Pancreas (tissue), 10 donors: Measurements from ENCODE around the gene PGM3. TPM values are rescaled to one million over a fixed set of nuclear protein-coding genes. Genes with fewer than 3 reads are reported as not detected.

Experiments used
- ATAC-seq, 4 donors: fragments of 200-7000 bp; cut with Tn5 transposase; one replicate each; pipeline versions ENCODE4 v1.8.0 to v1.9.1; 2020; ENCODE audit warnings: mild to moderate bottlenecking in 4 of 4, moderate library complexity in 4 of 4
- DNase-seq, 6 donors: peaks; one replicate each; pipeline ENCODE4 v3.0.0-alpha.2; 2020
- FAIRE-seq: peaks from 2 replicates; lab custom pipeline; 2012; peaks lifted over from hg19 to GRCh38; lab: Jason Lieb, UNC
- H3K27ac ChIP-seq, 4 donors: fragments of 200-600 bp; sonication (generic); 1 replicate in 3 of 4; 2 replicates in 1 of 4; pipeline versions ENCODE4 v1.5.0 to v1.8.0; 2020
- H3K27me3 ChIP-seq, 4 donors: fragments of 200-600 bp; one replicate each; pipeline ENCODE4 v1.8.0; 2021
- H3K36me3 ChIP-seq, 3 donors: fragments of 200-600 bp; sonication (generic) in 1 of 3; one replicate each; pipeline versions ENCODE4 v1.5.0 to v1.8.0; 2020 to 2021
- H3K4me1 ChIP-seq, 3 donors: fragments of 200-600 bp; one replicate each; pipeline ENCODE4 v1.8.0; 2021
- H3K4me3 ChIP-seq, 4 donors: fragments of 200-600 bp; sonication (generic) in 2 of 4; one replicate each; pipeline versions ENCODE4 v1.5.0 to v1.8.0; 2020 to 2021
- H3K9me3 ChIP-seq, 4 donors: fragments of 200-600 bp; one replicate each; pipeline ENCODE4 v1.8.0; 2021
- WGBS, 2 donors: extraction: QIAGEN DNeasy Blood & Tissue Kit; methylation state at CpG; one replicate each; pipeline ENCODE4 v1.1.7; 2013; 5-methylcytosine and 5-hydroxymethylcytosine counted together
- intact Hi-C, 3 donors: fragments of 100-400 bp; cut with DNase I; formaldehyde crosslinking; loops; one replicate each; pipeline versions ENCODE4 v1.11.1 to v1.14.2; 2022
- polyA plus RNA-seq, 2 donors: library from polyadenylated mRNA; stranded (reverse); fragments of 200-250 nt; gene quantifications; one replicate each; pipeline ENCODE4 v1.2.3, GENCODE V29; 2013
- total RNA-seq, 6 donors: library from RNA; stranded (reverse); fragmentation: NEBNext Ultra II Directional in 4 of 6; extraction: Animal tissue kit (Norgen Biotek cat#: 25700) in 4 of 6; gene quantifications; one replicate each; pipeline versions ENCODE4 v1.2.1 to v1.2.4, GENCODE V29; 2021 to 2023
- TF ChIP-seq, protein P1 (sequence below), 4 donors: fragments of 200-600 bp; sonication (generic) in 3 of 4; IDR thresholded peaks; one replicate each; pipeline versions ENCODE4 v1.5.0 to v1.8.0; 2021; ENCODE audit warnings: antibody characterized with exemption in 4 of 4
- donor health status: healthy with polysubstance abuse.
- donor health status: DM: no; HTN: no; CAD: no; lungs with moderate emphysema.
- donor health status: DM: no; HTN: no; CAD: no.
- donor health status: control.
- donor health status: control.
- donor health status: Bipolar disorder and iron deficiency.
- donor health status: DM: yes; HTN: yes; CAD: no.
- donor health status: DM: no; HTN: no; CAD: no.
- donor health status: DM: no; HTN: no; CAD: no.
- donor health status: DM: yes; HTN: yes; CAD: no.

The PGM3 gene
- total and polyA plus RNA-seq, 8 donors = 14.2 to 67.6 (median 49.7) TPM

DNA sequence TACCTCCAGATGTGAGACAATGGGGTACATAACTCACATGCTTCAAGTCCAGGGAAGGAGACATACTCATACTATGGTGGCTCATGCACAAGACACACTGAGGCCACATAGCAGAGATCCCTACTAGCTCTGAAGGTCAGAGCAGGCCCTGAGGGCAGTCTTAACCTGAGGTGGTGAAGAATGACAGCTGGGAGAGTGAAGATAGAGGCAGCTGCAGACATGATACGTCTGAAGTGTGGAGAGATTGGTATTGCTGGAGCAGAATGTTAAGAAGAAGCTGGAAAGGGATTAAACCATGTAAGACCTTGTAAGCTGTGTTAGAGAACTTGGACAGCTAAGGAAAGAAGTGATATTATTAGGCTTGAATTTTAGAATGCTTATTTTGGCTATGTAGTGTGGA lies 32.9 kb downstream of the PGM3 start:
- Histone ChIP-seq H3K27me3 (no peaks in the 10 kb centered on the region), H3K27ac (no peak overlapping the region), H3K36me3 (peaks cover 0 to 40% (median 3%) of the 10 kb centered on the region in 3 donors), H3K4me1 (no peaks in the 10 kb centered on the region), H3K9me3 (no peaks in the 10 kb centered on the region), H3K4me3 (no peak overlapping the region)
- DNase-seq (no peak), ATAC-seq (no peak), FAIRE-seq (no peak)
- intact Hi-C loops = no loop called here
- WGBS, 2 donors = 70 to 72% methylated on average over 1 of the region's 1 CpG
- TF ChIP-seq, protein P1, sequence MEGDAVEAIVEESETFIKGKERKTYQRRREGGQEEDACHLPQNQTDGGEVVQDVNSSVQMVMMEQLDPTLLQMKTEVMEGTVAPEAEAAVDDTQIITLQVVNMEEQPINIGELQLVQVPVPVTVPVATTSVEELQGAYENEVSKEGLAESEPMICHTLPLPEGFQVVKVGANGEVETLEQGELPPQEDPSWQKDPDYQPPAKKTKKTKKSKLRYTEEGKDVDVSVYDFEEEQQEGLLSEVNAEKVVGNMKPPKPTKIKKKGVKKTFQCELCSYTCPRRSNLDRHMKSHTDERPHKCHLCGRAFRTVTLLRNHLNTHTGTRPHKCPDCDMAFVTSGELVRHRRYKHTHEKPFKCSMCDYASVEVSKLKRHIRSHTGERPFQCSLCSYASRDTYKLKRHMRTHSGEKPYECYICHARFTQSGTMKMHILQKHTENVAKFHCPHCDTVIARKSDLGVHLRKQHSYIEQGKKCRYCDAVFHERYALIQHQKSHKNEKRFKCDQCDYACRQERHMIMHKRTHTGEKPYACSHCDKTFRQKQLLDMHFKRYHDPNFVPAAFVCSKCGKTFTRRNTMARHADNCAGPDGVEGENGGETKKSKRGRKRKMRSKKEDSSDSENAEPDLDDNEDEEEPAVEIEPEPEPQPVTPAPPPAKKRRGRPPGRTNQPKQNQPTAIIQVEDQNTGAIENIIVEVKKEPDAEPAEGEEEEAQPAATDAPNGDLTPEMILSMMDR (IDR thresholded peaks at IDR 0.05) = no peak

DNA sequence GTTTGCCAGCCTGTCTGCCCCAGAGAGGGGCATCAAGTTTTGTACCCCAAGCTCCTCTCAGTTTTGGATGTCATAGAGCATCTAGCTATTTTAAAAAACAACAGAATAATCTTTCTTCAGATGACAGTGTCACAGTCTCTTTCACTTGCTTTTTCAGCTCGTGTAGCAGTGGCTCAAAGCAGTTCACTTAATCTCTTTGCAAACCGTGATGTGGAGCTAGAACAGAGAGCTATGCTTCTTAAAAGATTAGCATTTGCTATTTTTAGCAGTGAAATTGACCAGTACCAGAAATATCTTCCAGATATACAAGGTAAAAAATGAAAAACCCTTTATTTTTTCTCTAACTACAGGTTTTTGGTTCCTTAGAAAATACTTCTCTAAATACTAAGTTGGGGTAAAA lies 37.3 kb downstream of the PGM3 start:
- no peaks in the 10 kb centered on the region for H3K4me1 ChIP-seq
- peaks cover 0 to 71% (median 7%) of the 10 kb centered on the region in 3 donors for H3K36me3 ChIP-seq
- intact Hi-C loops = no loop called here
- no peak overlapping the region for H3K27ac ChIP-seq
- no peaks in the 10 kb centered on the region for H3K9me3 ChIP-seq
- TF ChIP-seq, protein P1 (IDR thresholded peaks at IDR 0.05) = no peak
- H3K4me3 ChIP-seq = no peak overlapping the region
- WGBS, 2 donors = 43 to 51% methylated on average over 2 of the region's 2 CpGs
- H3K27me3 ChIP-seq = no peaks in the 10 kb centered on the region
- DNase-seq = no peak
- no peak for ATAC-seq
- FAIRE-seq = no peak

DNA sequence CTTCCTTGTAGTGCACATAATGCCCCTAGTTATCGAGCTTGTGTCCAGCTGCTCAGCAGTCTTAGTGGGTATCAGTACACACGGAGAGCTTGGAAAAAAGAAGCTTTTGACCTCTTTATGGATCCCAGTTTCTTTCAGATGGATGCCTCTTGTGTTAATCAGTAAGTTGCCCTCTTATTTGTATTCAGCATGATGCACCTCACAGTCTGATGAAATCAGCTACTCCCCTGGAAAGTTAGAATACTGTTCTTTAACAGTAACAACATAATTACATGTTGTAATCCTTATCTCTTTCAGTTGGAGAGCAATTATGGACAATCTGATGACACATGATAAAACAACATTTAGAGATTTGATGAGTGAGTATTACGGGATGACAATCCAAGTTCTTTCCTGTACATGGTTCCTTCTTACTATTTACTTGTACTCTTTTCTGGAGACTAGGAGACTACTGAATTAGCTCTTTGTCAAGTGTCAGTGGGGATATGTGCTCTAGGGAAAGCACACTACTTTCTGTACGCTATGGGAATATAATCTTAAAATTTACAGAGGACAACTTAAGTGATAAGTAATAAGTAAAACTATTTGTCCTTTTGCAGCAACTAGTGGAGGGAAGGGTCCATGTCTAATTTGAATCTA lies 39.1 kb downstream of the PGM3 start:
- WGBS, 2 donors = 76 to 84% methylated on average over 4 of the region's 4 CpGs
- Histone ChIP-seq H3K36me3 (peaks cover 0 to 56% (median 4%) of the 10 kb centered on the region in 3 donors), H3K4me1 (no peaks in the 10 kb centered on the region), H3K9me3 (no peaks in the 10 kb centered on the region), H3K27me3 (no peaks in the 10 kb centered on the region), H3K4me3 (no peak overlapping the region), H3K27ac (no peak overlapping the region)
- ATAC-seq (no peak), DNase-seq (no peak), FAIRE-seq (no peak)
- TF ChIP-seq, protein P1 (IDR thresholded peaks at IDR 0.05) = no peak
- intact Hi-C loops = no loop called here

DNA sequence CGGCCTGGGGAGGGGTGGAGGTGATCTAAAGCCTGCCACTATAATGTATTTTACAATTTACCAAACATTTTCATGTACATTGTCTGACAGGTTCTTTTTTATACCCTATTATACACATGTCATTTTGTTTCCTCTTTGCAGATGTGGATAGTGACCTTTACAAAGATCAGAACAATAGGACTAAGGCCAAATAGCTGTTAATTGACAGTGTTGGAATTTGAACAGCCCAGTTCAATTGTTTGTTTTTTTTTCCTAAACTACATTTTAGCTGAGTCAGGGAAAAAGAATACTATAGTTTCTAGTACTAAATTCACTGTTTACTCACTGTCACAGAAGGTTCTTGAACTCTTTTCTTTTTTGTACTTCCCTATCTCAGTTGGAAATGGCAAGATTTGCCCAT lies 40.2 kb downstream of the PGM3 start:
- WGBS, 2 donors = 86 to 88% methylated on average over 1 of the region's 1 CpG
- intact Hi-C loops = no loop called here
- Histone ChIP-seq H3K27me3 (no peaks in the 10 kb centered on the region), H3K4me3 (no peak overlapping the region), H3K27ac (no peak overlapping the region), H3K9me3 (no peaks in the 10 kb centered on the region), H3K36me3 (peaks cover 0 to 47% (median 4%) of the 10 kb centered on the region in 3 donors), H3K4me1 (no peaks in the 10 kb centered on the region)
- TF ChIP-seq, protein P1 (IDR thresholded peaks at IDR 0.05) = no peak
- FAIRE-seq (no peak), ATAC-seq (no peak), DNase-seq (no peak)

DNA sequence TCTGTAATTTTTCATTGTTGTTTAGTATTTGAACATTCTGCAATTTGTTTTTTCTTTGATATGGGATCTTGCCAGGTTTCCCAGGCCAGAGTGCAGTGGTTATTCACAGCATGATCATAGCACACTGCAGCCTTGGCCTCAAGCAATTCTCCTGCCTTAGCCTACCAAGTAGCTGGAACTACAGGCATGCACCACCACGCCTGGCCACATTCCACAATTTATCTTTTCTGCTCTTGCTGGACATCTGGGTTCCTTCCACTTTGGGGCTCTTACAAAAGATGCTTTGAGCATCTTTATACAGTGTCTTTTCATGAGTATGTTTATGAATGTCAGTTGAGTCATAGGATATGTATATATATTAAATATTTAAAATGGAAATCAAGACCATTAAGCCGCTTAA lies 42.0 kb downstream of the PGM3 start:
- no peak for ATAC-seq
- FAIRE-seq = no peak
- Histone ChIP-seq H3K4me3 (no peak overlapping the region), H3K36me3 (peaks cover 0 to 40% (median 4%) of the 10 kb centered on the region in 3 donors), H3K27me3 (no peaks in the 10 kb centered on the region), H3K9me3 (no peaks in the 10 kb centered on the region), H3K4me1 (no peaks in the 10 kb centered on the region), H3K27ac (no peak overlapping the region)
- WGBS, 2 donors = 91 to 97% methylated on average over 2 of the region's 2 CpGs
- intact Hi-C loops = no loop called here
- TF ChIP-seq, protein P1 (IDR thresholded peaks at IDR 0.05) = no peak
- no peak for DNase-seq
